Stomach smooth muscle (tissue), 2 donors: ENCODE data around the gene CGNL1.

Experiments used
- H3K27ac ChIP-seq: one replicate; pipeline ENCODE4 v1.7.0; 2013; ENCODE audit warnings: mild to moderate bottlenecking, low read length, inconsistent platforms
- H3K27me3 ChIP-seq, 2 donors: one replicate each; pipeline ENCODE4 v1.7.0; 2013; ENCODE audit warnings: low read length in 2 of 2; ENCODE audit not compliant: insufficient read depth in 2 of 2, control insufficient read depth in 1 of 2
- H3K36me3 ChIP-seq, 2 donors: one replicate each; pipeline ENCODE4 v1.7.0; 2013; ENCODE audit warnings: low read length in 2 of 2; ENCODE audit not compliant: control insufficient read depth in 2 of 2, insufficient read depth in 2 of 2
- H3K4me1 ChIP-seq: one replicate; pipeline ENCODE4 v1.7.0; 2013; ENCODE audit warnings: low read length; ENCODE audit not compliant: control insufficient read depth, insufficient read depth
- H3K4me3 ChIP-seq, 2 donors: one replicate each; pipeline ENCODE4 v1.7.0; 2013; ENCODE audit warnings: low read length in 2 of 2
- H3K9ac ChIP-seq, 2 donors: one replicate each; pipeline ENCODE4 v1.7.0; 2013; ENCODE audit warnings: low read length in 2 of 2, mild to moderate bottlenecking in 1 of 2
- H3K9me3 ChIP-seq, 2 donors: one replicate each; pipeline ENCODE4 v1.7.0; 2013; ENCODE audit warnings: low read length in 2 of 2; ENCODE audit not compliant: control insufficient read depth in 2 of 2
- donor health status: healthy.
- donor health status: Pancreatic carcinoma.

The CGNL1 gene

DNA sequence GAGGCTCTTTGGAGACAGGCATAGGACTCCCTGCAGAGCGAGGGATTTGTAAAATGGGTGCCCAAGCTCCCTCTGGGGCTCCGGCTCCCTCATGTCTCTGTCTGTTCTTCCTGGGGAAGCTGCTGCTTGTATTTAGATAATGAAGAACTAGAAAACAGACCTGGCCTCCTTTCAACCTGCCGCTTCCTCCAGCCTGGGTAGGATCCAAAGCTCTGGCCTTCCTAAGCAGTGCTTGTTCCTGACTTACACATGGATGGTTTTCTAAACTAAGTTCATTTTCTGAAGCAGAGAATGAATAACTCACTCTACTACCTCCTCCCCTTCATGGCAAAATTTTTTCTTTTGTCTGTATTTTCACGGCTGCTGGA lies 178.5 kb downstream of the CGNL1 start:
- Histone ChIP-seq H3K9me3 (no peaks in the 10 kb centered on the region), H3K4me3 (no peak overlapping the region), H3K9ac (peak overlapping the region in 1 of 2 donors; percentile 36), H3K4me1 (peaks cover 25% of the 10 kb centered on the region), H3K27ac (peak overlapping the region; percentile 76), H3K36me3 (no peaks in the 10 kb centered on the region), H3K27me3 (no peaks in the 10 kb centered on the region)

DNA sequence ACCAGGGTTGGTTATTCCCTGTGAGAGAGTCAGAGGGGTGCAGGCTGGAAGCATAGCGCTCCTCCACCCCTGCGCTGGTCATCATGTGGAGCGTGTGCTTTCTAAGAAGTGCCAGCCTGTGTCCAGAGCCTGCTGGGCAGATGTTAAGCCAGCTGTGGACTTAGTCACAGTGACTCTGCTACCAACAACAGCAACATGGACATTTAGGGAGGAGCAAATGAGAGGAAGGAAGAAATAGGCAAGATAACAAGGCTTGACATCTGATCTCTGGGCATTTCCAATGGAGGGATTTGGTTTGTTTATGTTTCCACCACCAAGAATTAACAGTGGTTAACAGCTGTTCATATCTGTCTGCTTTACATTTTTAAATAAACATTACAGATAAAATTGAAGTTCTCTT lies 179.0 kb downstream of the CGNL1 start:
- Histone ChIP-seq H3K36me3 (no peaks in the 10 kb centered on the region), H3K4me3 (no peak overlapping the region), H3K9me3 (no peaks in the 10 kb centered on the region), H3K27ac (peak overlapping the region; percentile 76), H3K4me1 (peaks cover 28% of the 10 kb centered on the region), H3K9ac (no peak overlapping the region), H3K27me3 (no peaks in the 10 kb centered on the region)

GRCh38 chr15:57556040-57556439 lies 179.7 kb downstream of the CGNL1 start:
- H3K4me1 ChIP-seq = peaks cover 23% of the 10 kb centered on the region
- peak overlapping the region; percentile 76 for H3K27ac ChIP-seq
- no peak overlapping the region for H3K9ac ChIP-seq
- no peaks in the 10 kb centered on the region for H3K27me3 ChIP-seq
- H3K4me3 ChIP-seq = no peak overlapping the region
- H3K36me3 ChIP-seq = no peaks in the 10 kb centered on the region
- H3K9me3 ChIP-seq = no peaks in the 10 kb centered on the region

DNA sequence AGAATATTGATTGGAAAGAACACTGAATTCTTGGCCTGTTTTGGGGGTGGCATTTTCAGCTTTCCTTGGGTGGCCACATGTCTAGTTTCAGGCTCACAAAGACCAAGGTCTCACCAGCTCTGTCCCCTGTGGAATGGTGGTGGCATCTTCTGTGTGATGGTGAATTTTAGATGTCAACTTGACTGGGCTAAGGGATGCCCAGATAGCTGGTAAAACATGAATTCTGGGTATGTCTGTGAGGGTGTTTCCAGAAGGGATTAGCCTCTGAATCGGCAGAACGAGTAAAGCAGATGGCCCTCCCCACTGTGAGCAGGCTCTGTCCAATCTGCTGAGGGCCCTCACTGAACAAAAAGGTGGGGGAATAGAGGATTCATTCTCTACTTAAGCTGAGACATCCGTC lies 181.0 kb downstream of the CGNL1 start:
- Histone ChIP-seq H3K36me3 (no peaks in the 10 kb centered on the region), H3K27me3 (no peaks in the 10 kb centered on the region), H3K9me3 (no peaks in the 10 kb centered on the region), H3K4me1 (peaks cover 28% of the 10 kb centered on the region), H3K27ac (no peak overlapping the region), H3K9ac (no peak overlapping the region), H3K4me3 (no peak overlapping the region)

DNA sequence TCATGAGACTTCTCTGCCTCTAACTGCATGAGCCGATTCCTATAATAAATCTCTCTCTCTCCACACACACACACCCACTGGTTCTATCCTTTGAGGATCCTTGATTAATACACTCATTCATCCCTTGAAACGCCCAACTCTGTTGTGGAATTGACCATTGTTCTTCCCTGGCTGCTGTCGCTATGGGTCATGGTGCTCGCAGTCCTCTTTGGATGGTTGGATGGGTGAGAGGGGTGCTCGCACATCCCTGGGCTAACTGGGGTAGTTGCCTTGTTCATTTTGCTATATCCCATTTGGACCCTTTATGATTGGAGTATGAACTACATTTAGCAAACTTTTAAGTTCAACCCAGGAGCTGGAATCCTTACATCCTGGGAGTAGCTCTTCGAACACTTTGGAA lies 181.5 kb downstream of the CGNL1 start:
- Histone ChIP-seq H3K9ac (no peak overlapping the region), H3K4me3 (no peak overlapping the region), H3K27ac (no peak overlapping the region), H3K36me3 (no peaks in the 10 kb centered on the region), H3K4me1 (peaks cover 33% of the 10 kb centered on the region), H3K27me3 (no peaks in the 10 kb centered on the region), H3K9me3 (no peaks in the 10 kb centered on the region)

DNA sequence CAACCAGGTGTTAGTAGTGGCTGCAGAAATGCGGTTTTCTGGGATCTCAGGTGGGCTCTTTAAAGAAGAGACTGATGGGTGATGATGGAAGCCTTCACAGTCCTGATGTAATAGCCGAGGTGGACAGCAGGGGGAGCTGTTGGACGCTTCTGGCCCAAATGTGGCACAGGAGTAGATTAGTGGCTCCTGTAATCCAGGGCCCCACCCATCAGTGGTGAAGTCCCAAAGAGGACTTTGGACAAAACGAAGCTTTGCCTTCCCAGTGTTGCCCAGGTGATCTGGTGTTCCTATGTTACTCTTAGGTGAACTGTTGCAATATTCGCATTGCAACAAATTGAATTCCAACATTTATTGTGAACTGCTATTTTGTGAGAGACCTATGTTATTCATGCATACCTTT lies 183.6 kb downstream of the CGNL1 start:
- no peak overlapping the region for H3K9ac ChIP-seq
- no peaks in the 10 kb centered on the region for H3K9me3 ChIP-seq
- H3K4me3 ChIP-seq = no peak overlapping the region
- H3K4me1 ChIP-seq = peaks cover 27% of the 10 kb centered on the region
- H3K36me3 ChIP-seq = no peaks in the 10 kb centered on the region
- H3K27ac ChIP-seq = no peak overlapping the region
- H3K27me3 ChIP-seq = no peaks in the 10 kb centered on the region

GRCh38 chr15:57561041-57561711 lies 184.9 kb downstream of the CGNL1 start:
- Histone ChIP-seq H3K36me3 (no peaks in the 10 kb centered on the region), H3K9me3 (no peaks in the 10 kb centered on the region), H3K9ac (no peak overlapping the region), H3K4me1 (peaks cover 22% of the 10 kb centered on the region), H3K4me3 (no peak overlapping the region), H3K27me3 (no peaks in the 10 kb centered on the region), H3K27ac (peak overlapping the region; percentile 31)

DNA sequence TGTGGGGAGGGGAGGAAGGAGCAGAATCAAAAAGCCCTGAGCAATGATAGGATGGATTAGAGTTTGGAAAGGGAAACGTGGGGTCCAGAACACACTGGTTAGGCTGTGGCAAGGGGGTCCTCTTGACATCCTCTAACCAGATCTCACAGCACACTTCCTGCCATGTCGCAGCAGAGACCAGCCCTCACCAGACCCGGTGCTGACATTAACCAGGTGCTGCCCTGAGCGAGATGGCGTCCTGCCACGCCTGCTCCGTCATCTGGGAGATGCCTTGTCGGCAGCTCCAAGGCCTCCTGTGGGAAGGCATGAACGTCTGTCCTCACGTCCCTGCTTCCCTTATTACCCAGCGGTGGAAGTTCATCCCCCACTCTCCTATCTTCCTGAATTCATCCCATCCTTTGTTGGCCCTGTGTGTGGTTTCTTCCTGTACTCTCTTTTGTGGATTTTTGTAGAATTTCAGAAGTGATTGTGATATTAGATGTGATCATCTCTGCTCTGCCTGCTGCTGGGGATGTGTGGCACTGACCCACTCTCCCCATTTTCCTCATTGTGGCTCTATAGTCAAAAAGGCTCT lies 186.0 kb downstream of the CGNL1 start:
- Histone ChIP-seq H3K27me3 (no peaks in the 10 kb centered on the region), H3K9me3 (no peaks in the 10 kb centered on the region), H3K4me1 (peaks cover 22% of the 10 kb centered on the region), H3K36me3 (no peaks in the 10 kb centered on the region), H3K9ac (peak overlapping the region in 1 of 2 donors; percentile 21), H3K4me3 (peak overlapping the region in 1 of 2 donors; percentile 15), H3K27ac (peak overlapping the region; percentile 24)

DNA sequence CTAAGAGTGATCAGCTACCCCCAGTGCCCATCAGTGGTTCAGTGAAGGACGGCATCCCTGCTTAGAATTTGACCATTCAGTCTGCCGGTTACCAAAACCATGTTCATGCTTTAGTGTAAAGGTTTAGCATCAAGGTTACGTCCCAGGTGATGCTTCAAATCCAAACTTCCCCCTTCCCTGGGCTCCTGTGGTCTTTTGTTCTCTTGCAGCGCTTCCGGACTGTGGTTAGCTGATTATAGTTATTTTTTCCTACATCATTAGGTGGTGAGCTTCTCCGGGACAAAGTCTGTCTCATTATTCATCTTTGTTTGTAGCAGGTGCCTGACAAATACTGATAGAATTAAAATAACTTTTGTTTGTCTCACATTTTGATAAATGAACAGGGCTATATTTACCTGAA lies 187.1 kb downstream of the CGNL1 start:
- peaks cover 22% of the 10 kb centered on the region for H3K4me1 ChIP-seq
- H3K9ac ChIP-seq = no peak overlapping the region
- no peak overlapping the region for H3K4me3 ChIP-seq
- no peaks in the 10 kb centered on the region for H3K36me3 ChIP-seq
- H3K27ac ChIP-seq = no peak overlapping the region
- no peaks in the 10 kb centered on the region for H3K27me3 ChIP-seq
- no peaks in the 10 kb centered on the region for H3K9me3 ChIP-seq

GRCh38 chr15:57565311-57565710 lies 189.0 kb downstream of the CGNL1 start:
- no peak overlapping the region for H3K9ac ChIP-seq

GRCh38 chr15:57566834-57567233 lies 190.5 kb downstream of the CGNL1 start:
- peaks cover 12% of the 10 kb centered on the region for H3K4me1 ChIP-seq
- no peaks in the 10 kb centered on the region for H3K9me3 ChIP-seq
- H3K9ac ChIP-seq = no peak overlapping the region
- H3K4me3 ChIP-seq = no peak overlapping the region
- no peaks in the 10 kb centered on the region for H3K36me3 ChIP-seq
- H3K27me3 ChIP-seq = no peaks in the 10 kb centered on the region
- no peak overlapping the region for H3K27ac ChIP-seq

More at GRCh38 chr15:57565311-57565710, 189.0 kb downstream of the CGNL1 start:
- Histone ChIP-seq H3K27ac (no peak overlapping the region), H3K9me3 (no peaks in the 10 kb centered on the region), H3K27me3 (no peaks in the 10 kb centered on the region), H3K4me3 (no peak overlapping the region), H3K4me1 (peaks cover 18% of the 10 kb centered on the region), H3K36me3 (no peaks in the 10 kb centered on the region)
